ENCODE data around the gene GPR18.

The GPR18 gene

GRCh38 chr13:99305566-99305965 lies 47.4 kb upstream of the GPR18 start:
- H3K4me1 ChIP-seq (ENCODE audit: control insufficient read depth, low read length), result peaks cover 33% of the 10 kb centered on the region
- 0 out of 2 replicates have a peak, but pooled peaks cover 2% of the 10 kb centered on the region for H3K79me2 ChIP-seq (ENCODE audit: control insufficient read depth, low read length)
- no peaks in the 10 kb centered on the region for H3K9me3 ChIP-seq (ENCODE audit: control insufficient read depth, insufficient read depth, low read length)
- no peaks in the 10 kb centered on the region for H3K9me2 ChIP-seq (replicated peaks; ENCODE audit: control insufficient read depth, low read length)
- H3K27me3 ChIP-seq (ENCODE audit: control insufficient read depth, low read length), result no peaks in the 10 kb centered on the region
- H3F3A ChIP-seq (ENCODE audit: control insufficient read depth, insufficient read depth), result 0 out of 2 replicates have a peak, but pooled peaks cover 5% of the 10 kb centered on the region
- peaks cover 15% of the 10 kb centered on the region; the same call in 1 of the 2 replicates for H4K20me1 ChIP-seq (ENCODE audit: control insufficient read depth, insufficient read depth, low read depth, low read length)
- peaks cover 11% of the 10 kb centered on the region for H3K36me3 ChIP-seq (ENCODE audit: control insufficient read depth, low read length)
- no peak for TF ChIP-seq CTCF (IDR thresholded peaks at IDR 0.05; ENCODE audit: low read depth, low read length, poor library complexity, severe bottlenecking)
- no peak for TF ChIP-seq EZH2phosphoT487 (IDR thresholded peaks at IDR 0.05; ENCODE audit: borderline replicate concordance, low read length)
- no peak overlapping the region for H3K4me3 ChIP-seq (ENCODE audit: low read length)
- no peak overlapping the region for H3K27ac ChIP-seq (ENCODE audit: low read depth, low read length)
- H3K4me2 ChIP-seq (ENCODE audit: low read length), result no peak overlapping the region

GRCh38 chr13:99305158-99305557 lies 47.0 kb upstream of the GPR18 start:
- Histone ChIP-seq H3K27me3 (ENCODE audit: control insufficient read depth, low read length) (no peaks in the 10 kb centered on the region), H3K4me3 (ENCODE audit: low read length) (no peak overlapping the region), H3F3A (ENCODE audit: control insufficient read depth, insufficient read depth) (0 out of 2 replicates have a peak, but pooled peaks cover 5% of the 10 kb centered on the region), H3K27ac (ENCODE audit: low read depth, low read length) (no peak overlapping the region), H3K36me3 (ENCODE audit: control insufficient read depth, low read length) (peaks cover 11% of the 10 kb centered on the region), H3K9me3 (ENCODE audit: control insufficient read depth, insufficient read depth, low read length) (no peaks in the 10 kb centered on the region), H4K20me1 (ENCODE audit: control insufficient read depth, insufficient read depth, low read depth, low read length) (peaks cover 15% of the 10 kb centered on the region; the same call in 1 of the 2 replicates), H3K79me2 (ENCODE audit: control insufficient read depth, low read length) (0 out of 2 replicates have a peak, but pooled peaks cover 2% of the 10 kb centered on the region), H3K4me1 (ENCODE audit: control insufficient read depth, low read length) (peaks cover 33% of the 10 kb centered on the region), H3K9me2 (replicated peaks; ENCODE audit: control insufficient read depth, low read length) (no peaks in the 10 kb centered on the region), H3K4me2 (ENCODE audit: low read length) (no peak overlapping the region)
- no peak for TF ChIP-seq EZH2phosphoT487 (IDR thresholded peaks at IDR 0.05; ENCODE audit: borderline replicate concordance, low read length)
- no peak for TF ChIP-seq CTCF (IDR thresholded peaks at IDR 0.05; ENCODE audit: low read depth, low read length, poor library complexity, severe bottlenecking)

GRCh38 chr13:99304541-99304940 lies 46.4 kb upstream of the GPR18 start:
- H3K4me3 ChIP-seq (ENCODE audit: low read length), result no peak overlapping the region
- peaks cover 11% of the 10 kb centered on the region for H3K36me3 ChIP-seq (ENCODE audit: control insufficient read depth, low read length)
- no peaks in the 10 kb centered on the region for H3K9me3 ChIP-seq (ENCODE audit: control insufficient read depth, insufficient read depth, low read length)
- H3K4me1 ChIP-seq (ENCODE audit: control insufficient read depth, low read length), result peaks cover 33% of the 10 kb centered on the region
- H3K27ac ChIP-seq (ENCODE audit: low read depth, low read length), result no peak overlapping the region
- H3F3A ChIP-seq (ENCODE audit: control insufficient read depth, insufficient read depth), result 0 out of 2 replicates have a peak, but pooled peaks cover 5% of the 10 kb centered on the region
- no peaks in the 10 kb centered on the region for H3K9me2 ChIP-seq (replicated peaks; ENCODE audit: control insufficient read depth, low read length)
- H4K20me1 ChIP-seq (ENCODE audit: control insufficient read depth, insufficient read depth, low read depth, low read length), result peaks cover 19% of the 10 kb centered on the region; the same call in 1 of the 2 replicates
- TF ChIP-seq EZH2phosphoT487 (IDR thresholded peaks at IDR 0.05; ENCODE audit: borderline replicate concordance, low read length) (no peak), CTCF (IDR thresholded peaks at IDR 0.05; ENCODE audit: low read depth, low read length, poor library complexity, severe bottlenecking) (no peak)
- 0 out of 2 replicates have a peak, but pooled peaks cover 2% of the 10 kb centered on the region for H3K79me2 ChIP-seq (ENCODE audit: control insufficient read depth, low read length)
- H3K27me3 ChIP-seq (ENCODE audit: control insufficient read depth, low read length), result no peaks in the 10 kb centered on the region
- H3K4me2 ChIP-seq (ENCODE audit: low read length), result no peak overlapping the region
